ENCODE data around the gene ZNF460. TPM values are rescaled to one million over a fixed set of nuclear protein-coding genes. Genes with fewer than 3 reads are reported as not detected.

The ZNF460 gene
- total and polyA plus RNA-seq, 10 of the 15 experiments (the other 5 are each of a cell fraction or from before 2014, with no cell fraction given), result 0.15 to 43.0 (median 8.7) TPM

DNA sequence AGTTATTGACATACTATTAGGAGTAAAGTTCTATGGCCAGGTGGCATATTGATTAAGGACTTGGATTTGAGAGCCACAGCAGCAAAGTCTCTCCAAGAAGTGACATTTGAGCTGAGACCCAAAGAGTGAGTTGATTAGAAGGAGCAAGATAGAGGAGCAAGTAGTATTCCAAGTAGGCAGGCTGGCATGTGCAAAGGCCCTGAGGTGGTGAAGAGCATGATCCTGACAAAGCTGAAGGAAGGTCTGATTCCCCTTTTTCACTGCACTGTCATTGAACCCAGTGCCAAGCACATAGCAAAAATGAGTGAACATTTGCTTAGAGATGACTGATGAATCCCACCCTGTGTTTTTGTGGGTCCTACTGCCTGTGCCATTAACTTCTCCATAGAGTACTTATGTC, 44.7 kb downstream of the ZNF460 start:
- ATAC-seq, result no peak
- Histone ChIP-seq H4K20me1 (ENCODE audit: control insufficient read depth, insufficient read depth) (no peaks in the 10 kb centered on the region), H3K79me2 (ENCODE audit: control insufficient read depth, insufficient read depth, low read length) (peaks cover 26% of the 10 kb centered on the region), H3K4me2 (ENCODE audit: control insufficient read depth, insufficient read depth) (no peak overlapping the region), H3K27ac (ENCODE audit: control insufficient read depth, insufficient read depth) (no peak overlapping the region), H3K9ac (ENCODE audit: control insufficient read depth, insufficient read depth, low read length) (no peak overlapping the region), H3K9me3 (replicated peaks; ENCODE audit: control insufficient read depth, insufficient read depth, low read length) (peaks cover 4% of the 10 kb centered on the region), H3K4me3 (no peak overlapping the region), H2AFZ (ENCODE audit: control insufficient read depth, low read depth, low read length) (no peak overlapping the region), H3K4me1 (ENCODE audit: control insufficient read depth, insufficient read depth, low read length) (peaks cover 3% of the 10 kb centered on the region; the same call in 1 of the 2 replicates), H3K36me3 (ENCODE audit: control insufficient read depth in 2 of 2, insufficient read depth in 2 of 2, low read length in 1 of 2) (peaks cover 13 to 35% of the 10 kb centered on the region in 2 experiments), H3K27me3 (replicated peaks in 1 of 2; ENCODE audit: control insufficient read depth in 2 of 2, insufficient read depth in 2 of 2, low read length in 1 of 2) (no peaks in the 10 kb centered on the region)
- no peak for FAIRE-seq
- in situ Hi-C loops (cut with MboI) (no loop called here), intact Hi-C loops (cut with micrococcal nuclease; ENCODE audit: unreplicated experiment) (no loop called here)
- no peak for DNase-seq (ENCODE audit: low read depth, low spot score)
- ChIA-PET POLR2A (no interaction called here), SMC1A (ENCODE audit: uncharacterized antibody, unreplicated experiment) (interaction anchor here (0.6 kb wide), 1 partner anchor 26 kb away, joined by 3 read pairs; no protein-coding TSS in a partner anchor), RAD21 (ENCODE audit: unreplicated experiment) (no interaction called here), CTCF (no interaction called here)
- TF ChIP-seq TCF7 (IDR thresholded peaks at IDR 0.05; ENCODE audit: borderline replicate concordance) (no peak), NR2C2 (IDR thresholded peaks at IDR 0.05; ENCODE audit: borderline replicate concordance, control insufficient read depth, insufficient read length, low read depth) (no peak), ASH2L (IDR thresholded peaks at IDR 0.05; ENCODE audit: borderline replicate concordance, low read depth) (no peak), SMAD1 (IDR thresholded peaks at IDR 0.05; ENCODE audit: low read depth, partially characterized antibody) (no peak), RELA (IDR thresholded peaks at IDR 0.05; ENCODE audit: borderline replicate concordance, partially characterized antibody) (no peak), GABPA (IDR thresholded peaks at IDR 0.05; ENCODE audit: low read depth) (no peak), BHLHE40 (IDR thresholded peaks at IDR 0.05; ENCODE audit: borderline replicate concordance in 1 of 2, low read depth in 2 of 2, low read length in 1 of 2) (no peak), SREBF1 (IDR thresholded peaks at IDR 0.05; ENCODE audit: low read length) (no peak), CTCF (IDR thresholded peaks at IDR 0.05 in 2 of 3, conservative IDR thresholded peaks at IDR 0.05 in 1 of 3; ENCODE audit: control insufficient read depth in 2 of 3, extremely low read depth in 1 of 3, insufficient read depth in 1 of 3, low read depth in 3 of 3, low read length in 3 of 3) (no peak), SMAD5 (IDR thresholded peaks at IDR 0.05; ENCODE audit: low read depth) (no peak), IRF4 (IDR thresholded peaks at IDR 0.05; ENCODE audit: low read depth, low read length) (no peak), CHD1 (IDR thresholded peaks at IDR 0.05; ENCODE audit: low read depth, low read length) (no peak), NR2F1 (conservative IDR thresholded peaks at IDR 0.05) (no peak), PRDM15 (CRISPR knock-in tag; IDR thresholded peaks at IDR 0.05) (no peak), YY1 (IDR thresholded peaks at IDR 0.05; ENCODE audit: low read depth, low read length) (no peak)
- TF ChIP-seq, protein P1, sequence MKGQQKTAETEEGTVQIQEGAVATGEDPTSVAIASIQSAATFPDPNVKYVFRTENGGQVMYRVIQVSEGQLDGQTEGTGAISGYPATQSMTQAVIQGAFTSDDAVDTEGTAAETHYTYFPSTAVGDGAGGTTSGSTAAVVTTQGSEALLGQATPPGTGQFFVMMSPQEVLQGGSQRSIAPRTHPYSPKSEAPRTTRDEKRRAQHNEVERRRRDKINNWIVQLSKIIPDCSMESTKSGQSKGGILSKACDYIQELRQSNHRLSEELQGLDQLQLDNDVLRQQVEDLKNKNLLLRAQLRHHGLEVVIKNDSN (IDR thresholded peaks at IDR 0.05; ENCODE audit: borderline replicate concordance, extremely low read length, insufficient read depth, low read depth, low read length), result no peak
- no TSS peak for BruUV-seq (replicated peaks)
